GM12878 (cell line): ENCODE data around the gene MPC1L. TPM values are rescaled to one million over a fixed set of nuclear protein-coding genes. Genes with fewer than 3 reads are reported as not detected.
A peak's percentile ranks its signal among the peaks of the same experiment; 100 is the strongest.

Source experiments
- BACH1 ChIP-seq: fragments of 450-650 bp; IDR thresholded peaks from 2 replicates; pipeline ENCODE4 v1.6.1; 2017; ENCODE audit warnings: mild to moderate bottlenecking, borderline replicate concordance
- EGR1 ChIP-seq, 2 experiments: IDR thresholded peaks; 1 replicate in 1 of 2; 2 replicates in 1 of 2; pipeline ENCODE4 v1.6.1; 2011 to 2012; ENCODE audit warnings: low read depth in 2 of 2, low read length in 2 of 2, borderline replicate concordance in 1 of 2, mild to moderate bottlenecking in 1 of 2, moderate library complexity in 1 of 2
- KAT2A ChIP-seq: conservative IDR thresholded peaks from 2 replicates; pipeline ENCODE4 v1.6.1; 2011; ENCODE audit warnings: low read depth, low read length; ENCODE audit not compliant: control insufficient read depth
- STAT3 ChIP-seq: IDR thresholded peaks from 2 replicates; pipeline ENCODE4 v1.6.1; 2011; ENCODE audit warnings: low read depth, low read length, improper control_type of control experiment
- TCF12 ChIP-seq: IDR thresholded peaks from 2 replicates; pipeline ENCODE4 v1.6.1; 2011; ENCODE audit warnings: low read depth, mild to moderate bottlenecking, low read length
- TCF3 ChIP-seq: IDR thresholded peaks from 2 replicates; pipeline ENCODE4 v1.6.1; 2012; ENCODE audit warnings: low read depth, mild to moderate bottlenecking, low read length, borderline replicate concordance; ENCODE audit not compliant: insufficient read depth
- WRNIP1 ChIP-seq: IDR thresholded peaks from 2 replicates; pipeline ENCODE4 v1.6.1; 2011; ENCODE audit warnings: low read depth, low read length, improper control_type of control experiment, borderline replicate concordance
- ZNF274 ChIP-seq: IDR thresholded peaks from one replicate; pipeline ENCODE4 v1.8.0; 2011; ENCODE audit not compliant: insufficient read length, insufficient read depth
- polyA plus RNA-seq, 11 experiments: library from polyadenylated mRNA; depleted of rRNA in 4 of 11; unstranded in 6 of 11; stranded (reverse) in 5 of 11; fragments of >200 nt; fragmentation: Nextera tagmentation in 4 of 11; fragmentation: Illumina TruSeq in 1 of 11; extraction: Ambion mirVana in 4 of 11; extraction: Trizol in 1 of 11; gene quantifications; 1 replicate in 1 of 11; 2 replicates in 10 of 11; pipeline versions ENCODE4 v1.2.1 to v1.2.3, GENCODE V29; 2011 to 2016; ENCODE audit warnings: inconsistent platforms in 2 of 11, missing spikeins in 2 of 11, low read depth in 1 of 11
- total RNA-seq, 4 experiments: library from RNA; depleted of rRNA in 3 of 4; stranded (reverse); fragments of >200 nt in 3 of 4; fragmentation: Illumina TruSeq in 1 of 4; extraction: Trizol in 1 of 4; gene quantifications; 2 replicates each; pipeline versions ENCODE4 v1.2.1 to v1.2.3, GENCODE V29; 2013 to 2021
- TF ChIP-seq, protein P1 (sequence below): IDR thresholded peaks from 2 replicates; pipeline ENCODE4 v1.6.1; 2012; ENCODE audit warnings: improper control_type of control experiment, low read depth, low read length; ENCODE audit not compliant: insufficient replicate concordance
- TF ChIP-seq, protein P2 (sequence below): fragments of 150-350 bp; IDR thresholded peaks from 2 replicates; pipeline ENCODE4 v1.6.1; 2016; ENCODE audit warnings: low read depth, low read length
- TF ChIP-seq, protein P3 (sequence below): IDR thresholded peaks from 2 replicates; pipeline ENCODE4 v1.6.1; 2011; ENCODE audit warnings: low read depth, low read length, improper control_type of control experiment, borderline replicate concordance
- TF ChIP-seq, protein P4 (sequence below): IDR thresholded peaks from 2 replicates; pipeline ENCODE4 v1.6.1; 2011; ENCODE audit warnings: mild to moderate bottlenecking, low read depth, low read length, moderate library complexity; ENCODE audit not compliant: insufficient replicate concordance
- TF ChIP-seq, protein P5 (sequence below): IDR thresholded peaks from 2 replicates; pipeline ENCODE4 v1.6.1; 2012; ENCODE audit warnings: low read depth, low read length, improper control_type of control experiment

MPC1L gene
- total and polyA plus RNA-seq, 10 of the 15 experiments (the other 5 are each of a cell fraction or from before 2014, with no cell fraction given) = not detected

- TF ChIP-seq, protein P1, sequence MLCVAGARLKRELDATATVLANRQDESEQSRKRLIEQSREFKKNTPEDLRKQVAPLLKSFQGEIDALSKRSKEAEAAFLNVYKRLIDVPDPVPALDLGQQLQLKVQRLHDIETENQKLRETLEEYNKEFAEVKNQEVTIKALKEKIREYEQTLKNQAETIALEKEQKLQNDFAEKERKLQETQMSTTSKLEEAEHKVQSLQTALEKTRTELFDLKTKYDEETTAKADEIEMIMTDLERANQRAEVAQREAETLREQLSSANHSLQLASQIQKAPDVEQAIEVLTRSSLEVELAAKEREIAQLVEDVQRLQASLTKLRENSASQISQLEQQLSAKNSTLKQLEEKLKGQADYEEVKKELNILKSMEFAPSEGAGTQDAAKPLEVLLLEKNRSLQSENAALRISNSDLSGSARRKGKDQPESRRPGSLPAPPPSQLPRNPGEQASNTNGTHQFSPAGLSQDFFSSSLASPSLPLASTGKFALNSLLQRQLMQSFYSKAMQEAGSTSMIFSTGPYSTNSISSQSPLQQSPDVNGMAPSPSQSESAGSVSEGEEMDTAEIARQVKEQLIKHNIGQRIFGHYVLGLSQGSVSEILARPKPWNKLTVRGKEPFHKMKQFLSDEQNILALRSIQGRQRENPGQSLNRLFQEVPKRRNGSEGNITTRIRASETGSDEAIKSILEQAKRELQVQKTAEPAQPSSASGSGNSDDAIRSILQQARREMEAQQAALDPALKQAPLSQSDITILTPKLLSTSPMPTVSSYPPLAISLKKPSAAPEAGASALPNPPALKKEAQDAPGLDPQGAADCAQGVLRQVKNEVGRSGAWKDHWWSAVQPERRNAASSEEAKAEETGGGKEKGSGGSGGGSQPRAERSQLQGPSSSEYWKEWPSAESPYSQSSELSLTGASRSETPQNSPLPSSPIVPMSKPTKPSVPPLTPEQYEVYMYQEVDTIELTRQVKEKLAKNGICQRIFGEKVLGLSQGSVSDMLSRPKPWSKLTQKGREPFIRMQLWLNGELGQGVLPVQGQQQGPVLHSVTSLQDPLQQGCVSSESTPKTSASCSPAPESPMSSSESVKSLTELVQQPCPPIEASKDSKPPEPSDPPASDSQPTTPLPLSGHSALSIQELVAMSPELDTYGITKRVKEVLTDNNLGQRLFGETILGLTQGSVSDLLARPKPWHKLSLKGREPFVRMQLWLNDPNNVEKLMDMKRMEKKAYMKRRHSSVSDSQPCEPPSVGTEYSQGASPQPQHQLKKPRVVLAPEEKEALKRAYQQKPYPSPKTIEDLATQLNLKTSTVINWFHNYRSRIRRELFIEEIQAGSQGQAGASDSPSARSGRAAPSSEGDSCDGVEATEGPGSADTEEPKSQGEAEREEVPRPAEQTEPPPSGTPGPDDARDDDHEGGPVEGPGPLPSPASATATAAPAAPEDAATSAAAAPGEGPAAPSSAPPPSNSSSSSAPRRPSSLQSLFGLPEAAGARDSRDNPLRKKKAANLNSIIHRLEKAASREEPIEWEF = no peak
- no peak for TF ChIP-seq TCF3
- TF ChIP-seq, protein P2, sequence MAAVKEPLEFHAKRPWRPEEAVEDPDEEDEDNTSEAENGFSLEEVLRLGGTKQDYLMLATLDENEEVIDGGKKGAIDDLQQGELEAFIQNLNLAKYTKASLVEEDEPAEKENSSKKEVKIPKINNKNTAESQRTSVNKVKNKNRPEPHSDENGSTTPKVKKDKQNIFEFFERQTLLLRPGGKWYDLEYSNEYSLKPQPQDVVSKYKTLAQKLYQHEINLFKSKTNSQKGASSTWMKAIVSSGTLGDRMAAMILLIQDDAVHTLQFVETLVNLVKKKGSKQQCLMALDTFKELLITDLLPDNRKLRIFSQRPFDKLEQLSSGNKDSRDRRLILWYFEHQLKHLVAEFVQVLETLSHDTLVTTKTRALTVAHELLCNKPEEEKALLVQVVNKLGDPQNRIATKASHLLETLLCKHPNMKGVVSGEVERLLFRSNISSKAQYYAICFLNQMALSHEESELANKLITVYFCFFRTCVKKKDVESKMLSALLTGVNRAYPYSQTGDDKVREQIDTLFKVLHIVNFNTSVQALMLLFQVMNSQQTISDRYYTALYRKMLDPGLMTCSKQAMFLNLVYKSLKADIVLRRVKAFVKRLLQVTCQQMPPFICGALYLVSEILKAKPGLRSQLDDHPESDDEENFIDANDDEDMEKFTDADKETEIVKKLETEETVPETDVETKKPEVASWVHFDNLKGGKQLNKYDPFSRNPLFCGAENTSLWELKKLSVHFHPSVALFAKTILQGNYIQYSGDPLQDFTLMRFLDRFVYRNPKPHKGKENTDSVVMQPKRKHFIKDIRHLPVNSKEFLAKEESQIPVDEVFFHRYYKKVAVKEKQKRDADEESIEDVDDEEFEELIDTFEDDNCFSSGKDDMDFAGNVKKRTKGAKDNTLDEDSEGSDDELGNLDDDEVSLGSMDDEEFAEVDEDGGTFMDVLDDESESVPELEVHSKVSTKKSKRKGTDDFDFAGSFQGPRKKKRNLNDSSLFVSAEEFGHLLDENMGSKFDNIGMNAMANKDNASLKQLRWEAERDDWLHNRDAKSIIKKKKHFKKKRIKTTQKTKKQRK = 0 out of 2 replicates have a peak, but pooled peaks have one; percentile 48
- TF ChIP-seq, protein P3, sequence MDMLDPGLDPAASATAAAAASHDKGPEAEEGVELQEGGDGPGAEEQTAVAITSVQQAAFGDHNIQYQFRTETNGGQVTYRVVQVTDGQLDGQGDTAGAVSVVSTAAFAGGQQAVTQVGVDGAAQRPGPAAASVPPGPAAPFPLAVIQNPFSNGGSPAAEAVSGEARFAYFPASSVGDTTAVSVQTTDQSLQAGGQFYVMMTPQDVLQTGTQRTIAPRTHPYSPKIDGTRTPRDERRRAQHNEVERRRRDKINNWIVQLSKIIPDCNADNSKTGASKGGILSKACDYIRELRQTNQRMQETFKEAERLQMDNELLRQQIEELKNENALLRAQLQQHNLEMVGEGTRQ = no peak; the same call in 1 of the 2 replicates
- no peak for TF ChIP-seq ZNF274
- no peak for TF ChIP-seq WRNIP1
- TF ChIP-seq TCF12 = 0 out of 2 replicates have a peak, but pooled peaks have one; percentile 16
- TF ChIP-seq STAT3 = no peak
- no peak for TF ChIP-seq KAT2A
- TF ChIP-seq, protein P4, sequence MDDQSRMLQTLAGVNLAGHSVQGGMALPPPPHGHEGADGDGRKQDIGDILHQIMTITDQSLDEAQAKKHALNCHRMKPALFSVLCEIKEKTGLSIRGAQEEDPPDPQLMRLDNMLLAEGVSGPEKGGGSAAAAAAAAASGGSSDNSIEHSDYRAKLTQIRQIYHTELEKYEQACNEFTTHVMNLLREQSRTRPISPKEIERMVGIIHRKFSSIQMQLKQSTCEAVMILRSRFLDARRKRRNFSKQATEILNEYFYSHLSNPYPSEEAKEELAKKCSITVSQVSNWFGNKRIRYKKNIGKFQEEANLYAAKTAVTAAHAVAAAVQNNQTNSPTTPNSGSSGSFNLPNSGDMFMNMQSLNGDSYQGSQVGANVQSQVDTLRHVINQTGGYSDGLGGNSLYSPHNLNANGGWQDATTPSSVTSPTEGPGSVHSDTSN = peak; percentile 92
- TF ChIP-seq BACH1 = no peak
- TF ChIP-seq, protein P5, sequence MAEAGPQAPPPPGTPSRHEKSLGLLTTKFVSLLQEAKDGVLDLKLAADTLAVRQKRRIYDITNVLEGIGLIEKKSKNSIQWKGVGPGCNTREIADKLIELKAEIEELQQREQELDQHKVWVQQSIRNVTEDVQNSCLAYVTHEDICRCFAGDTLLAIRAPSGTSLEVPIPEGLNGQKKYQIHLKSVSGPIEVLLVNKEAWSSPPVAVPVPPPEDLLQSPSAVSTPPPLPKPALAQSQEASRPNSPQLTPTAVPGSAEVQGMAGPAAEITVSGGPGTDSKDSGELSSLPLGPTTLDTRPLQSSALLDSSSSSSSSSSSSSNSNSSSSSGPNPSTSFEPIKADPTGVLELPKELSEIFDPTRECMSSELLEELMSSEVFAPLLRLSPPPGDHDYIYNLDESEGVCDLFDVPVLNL = no peak
- TF ChIP-seq EGR1 (IDR thresholded peaks at IDR 0.05; ENCODE audit: borderline replicate concordance in 1 of 2, low read depth in 2 of 2, low read length in 2 of 2) = peak in 1 of 2 experiments; percentile 24; a peak in 1 of 3 replicates
These were observed 42.5 kb upstream of the MPC1L start, which contains the start of gene ATP6AP2 (continued) for GRCh38 chrX:40580537-40581335.
